Keratinocyte (primary cell): ENCODE measurements around the gene CDH13.

Source experiments
- CTCF ChIP-seq, 3 experiments: IDR thresholded peaks in 1 of 3; conservative IDR thresholded peaks in 1 of 3; optimal IDR thresholded peaks in 1 of 3; 2 replicates in 2 of 3; 3 replicates in 1 of 3; pipeline versions ENCODE3 to v1.5.1; 2011; ENCODE audit warnings: low read length in 3 of 3, mild to moderate bottlenecking in 3 of 3, moderate library complexity in 2 of 3, control low read depth in 1 of 3, inconsistent platforms in 1 of 3; ENCODE audit not compliant: insufficient read depth in 2 of 3; ENCODE audit errors: extremely low read depth in 1 of 3
- EZH2 ChIP-seq: IDR thresholded peaks from one replicate; pipeline ENCODE4 v1.6.1; 2012; ENCODE audit warnings: inconsistent platforms, mild to moderate bottlenecking, low read length, moderate library complexity

GRCh38 chr16:83706394-83706793 is 1079.6 kb downstream of the CDH13 start:
- no peak for TF ChIP-seq CTCF (optimal IDR thresholded peaks at IDR 0.05 in 1 of 3, IDR thresholded peaks at IDR 0.05 in 1 of 3, conservative IDR thresholded peaks at IDR 0.05 in 1 of 3; ENCODE audit: extremely low read depth in 1 of 3, insufficient read depth in 2 of 3, low read length in 3 of 3)
- no peak for TF ChIP-seq EZH2
